HG03442 (cell line): ENCODE results near the gene PLPP1.
A peak's percentile ranks its signal among the peaks of the same experiment; 100 is the strongest.
"Not testable (repeated sequence)": the region's sequence is repeated elsewhere in the genome, so short reads cannot be mapped to it uniquely, and the experiment has no call there.

Source experiments
- ATAC-seq: cut with Tn5 transposase; IDR thresholded peaks from one replicate; pipeline ENCODE4 v1.9.1; 2021; ENCODE audit warnings: mild to moderate bottlenecking, moderate library complexity; ENCODE audit not compliant: unreplicated experiment

PLPP1 gene

DNA sequence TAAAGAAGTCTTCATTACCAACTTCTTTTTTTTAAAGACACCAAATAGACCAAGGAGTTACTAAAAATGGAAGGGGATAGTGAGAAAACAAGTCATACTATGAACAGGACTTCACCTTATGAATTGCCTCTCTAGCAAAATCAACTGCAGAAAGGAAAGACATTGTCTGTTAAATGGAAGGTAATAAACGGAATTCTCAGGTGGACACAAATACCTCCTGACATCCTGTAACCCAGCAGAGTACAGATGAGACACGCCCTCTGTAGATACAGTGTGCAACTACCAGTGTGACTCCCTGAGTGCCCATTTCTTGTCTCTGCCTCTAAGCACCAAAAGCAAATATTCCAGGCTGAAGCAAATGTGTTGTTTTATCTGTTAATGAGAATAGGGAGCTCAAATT lies 12.2 kb upstream of the PLPP1 start:
- no peak for ATAC-seq

DNA sequence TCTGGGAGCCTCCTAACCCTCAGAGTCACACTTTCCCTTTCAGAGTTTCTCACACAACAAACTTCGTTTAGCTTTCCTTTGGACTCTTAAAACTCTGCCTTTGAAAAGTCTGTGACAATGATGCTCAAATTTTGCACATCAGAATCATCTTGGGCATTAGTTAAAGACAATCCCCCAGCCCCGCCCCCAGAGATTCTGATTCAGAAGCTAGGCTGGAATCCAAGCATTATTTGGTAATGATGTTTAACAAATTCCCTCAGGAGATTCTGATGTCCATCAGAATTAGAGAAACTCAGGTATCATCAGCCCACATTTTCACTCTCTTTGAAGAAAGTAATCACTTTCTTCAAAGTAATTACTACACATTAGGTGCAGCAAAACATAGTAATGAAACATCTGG lies 9.6 kb upstream of the PLPP1 start:
- ATAC-seq, result no peak

DNA sequence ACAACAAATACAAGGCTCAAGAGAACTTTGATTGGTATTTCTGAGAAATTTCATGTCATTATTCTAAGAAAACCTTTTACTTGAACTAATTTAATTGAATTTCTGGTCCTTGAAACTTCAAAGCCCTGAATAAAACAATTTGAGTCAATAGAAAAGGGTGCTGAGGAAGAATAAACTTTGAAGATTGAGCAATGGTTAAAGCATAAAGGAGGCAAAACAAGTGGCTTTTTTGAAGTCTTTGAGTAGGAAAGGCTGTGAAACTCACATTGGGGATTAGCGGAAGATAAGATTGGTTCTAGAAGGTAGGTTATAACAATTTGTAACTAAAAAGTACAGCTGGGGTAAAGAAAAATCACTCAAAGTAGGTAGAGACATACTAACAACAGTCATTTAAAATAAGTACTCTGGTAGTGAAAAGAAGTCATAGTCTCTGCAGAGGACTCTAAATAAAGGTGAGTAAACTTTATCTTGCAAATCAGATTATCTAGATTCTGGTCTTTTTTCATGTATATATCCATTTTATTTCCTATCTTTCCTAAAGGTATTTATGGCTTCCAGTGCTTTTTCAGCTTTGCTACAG lies 6.4 kb upstream of the PLPP1 start:
- no peak for ATAC-seq

DNA sequence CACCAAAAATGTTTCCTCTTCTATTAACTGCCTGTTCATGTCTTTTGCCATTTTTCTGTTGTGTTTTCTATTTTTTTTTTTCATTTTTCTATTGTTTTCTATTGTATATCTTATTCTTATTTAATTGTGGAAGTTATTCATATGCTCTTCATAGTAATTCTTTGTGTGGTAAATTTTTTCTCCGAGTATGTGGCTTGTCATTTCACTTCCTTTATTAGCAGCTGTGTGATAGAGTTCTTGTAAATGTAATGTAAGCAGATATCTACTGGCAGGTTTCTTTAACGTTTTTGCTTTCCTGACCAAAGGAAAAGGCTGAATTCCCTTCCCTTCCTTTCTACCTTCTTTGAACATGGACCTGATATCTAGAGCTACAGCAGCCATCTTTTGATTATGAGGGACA lies 5.8 kb upstream of the PLPP1 start:
- peak; percentile 32 for ATAC-seq

DNA sequence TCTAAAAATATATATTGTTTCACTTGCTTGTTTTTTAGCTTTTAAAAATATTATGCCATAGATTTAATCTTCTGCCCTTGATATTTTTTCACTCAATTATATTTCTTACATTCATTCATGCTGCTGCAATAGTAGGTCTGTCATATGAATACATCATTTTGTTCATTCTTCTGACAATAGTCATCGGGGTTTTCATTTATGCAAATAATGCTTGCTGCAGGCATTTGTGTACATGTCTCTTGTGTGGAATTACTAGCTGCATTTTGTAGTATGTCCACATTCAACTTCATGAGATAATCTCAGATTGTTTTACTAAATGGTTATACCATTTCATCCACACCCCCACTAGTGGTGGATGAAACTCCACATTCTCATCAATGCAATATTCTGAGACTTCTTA lies 5.3 kb upstream of the PLPP1 start:
- peak; percentile 48 for ATAC-seq

DNA sequence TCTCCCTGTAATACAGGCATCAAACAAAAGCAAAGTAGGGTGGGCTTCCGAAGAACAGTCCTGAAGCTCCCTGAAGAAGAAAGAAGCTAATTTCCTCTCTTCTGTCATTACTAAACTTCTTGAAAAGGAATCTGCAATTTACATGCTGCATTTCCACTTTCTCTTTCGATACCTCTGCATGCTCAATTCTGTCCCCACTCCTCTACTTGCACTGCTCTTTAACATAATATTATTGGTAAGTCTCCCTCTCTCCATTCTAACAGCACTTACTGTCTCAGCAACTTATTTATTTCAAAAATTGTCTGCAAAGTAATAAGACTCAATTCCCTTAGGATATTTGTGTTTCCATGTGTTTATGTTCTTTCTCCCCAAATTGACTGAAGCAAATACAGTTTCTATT lies 3.9 kb upstream of the PLPP1 start:
- no peak for ATAC-seq

DNA sequence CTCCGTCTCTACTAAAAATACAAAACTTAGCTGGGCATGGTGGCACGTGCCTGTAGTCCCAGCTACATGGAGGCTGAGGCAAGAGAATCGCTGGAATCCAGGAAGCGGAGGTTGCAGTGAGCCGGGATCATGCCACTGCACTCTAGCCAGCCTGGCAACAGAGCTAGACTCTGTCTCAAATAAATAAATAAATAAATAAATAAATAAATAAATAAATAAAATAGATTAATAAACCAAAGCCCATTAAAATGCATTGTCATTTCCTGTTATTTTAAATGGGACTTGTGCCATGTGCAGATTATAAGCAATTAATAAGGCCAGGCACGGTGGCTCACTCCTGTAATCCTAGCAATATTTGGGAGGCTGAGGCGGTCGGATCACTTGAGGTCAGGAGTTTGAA lies 2.6 kb upstream of the PLPP1 start:
- not testable (repeated sequence) for ATAC-seq

DNA sequence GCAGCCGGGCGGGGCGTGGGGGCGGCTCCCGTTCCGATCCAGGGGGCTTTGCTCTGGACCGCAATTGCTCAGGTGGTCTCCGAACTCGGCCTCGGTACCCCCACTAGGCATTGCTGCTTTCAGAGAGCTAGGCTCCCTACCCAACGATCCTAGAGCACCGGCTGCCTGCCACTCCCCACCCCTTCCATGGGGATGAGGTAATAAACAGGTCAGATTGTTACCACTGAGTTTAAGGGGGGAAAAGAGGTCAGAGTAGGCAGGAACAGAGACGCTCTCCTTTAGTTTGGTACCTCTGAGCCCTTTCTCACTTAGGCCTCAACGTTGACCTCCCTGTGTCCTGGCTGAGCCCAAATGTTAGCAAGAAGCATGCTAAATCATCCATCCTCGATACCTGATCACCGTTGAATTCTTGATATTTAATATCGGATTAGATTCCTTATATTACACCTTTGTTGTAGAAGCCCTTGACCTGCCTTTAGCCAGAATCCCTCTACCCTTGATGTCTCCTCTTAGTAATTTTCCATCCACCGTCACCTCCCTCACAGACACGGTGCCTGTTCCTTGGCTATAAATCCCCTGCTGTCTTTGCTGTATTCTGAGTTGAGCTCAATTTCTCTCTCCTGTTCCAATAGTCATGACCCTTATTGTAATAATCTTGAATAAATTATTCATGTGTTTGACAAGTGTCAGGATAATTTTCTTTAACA lies 588 bp upstream of the PLPP1 start:
- ATAC-seq, result peak; percentile 9

DNA sequence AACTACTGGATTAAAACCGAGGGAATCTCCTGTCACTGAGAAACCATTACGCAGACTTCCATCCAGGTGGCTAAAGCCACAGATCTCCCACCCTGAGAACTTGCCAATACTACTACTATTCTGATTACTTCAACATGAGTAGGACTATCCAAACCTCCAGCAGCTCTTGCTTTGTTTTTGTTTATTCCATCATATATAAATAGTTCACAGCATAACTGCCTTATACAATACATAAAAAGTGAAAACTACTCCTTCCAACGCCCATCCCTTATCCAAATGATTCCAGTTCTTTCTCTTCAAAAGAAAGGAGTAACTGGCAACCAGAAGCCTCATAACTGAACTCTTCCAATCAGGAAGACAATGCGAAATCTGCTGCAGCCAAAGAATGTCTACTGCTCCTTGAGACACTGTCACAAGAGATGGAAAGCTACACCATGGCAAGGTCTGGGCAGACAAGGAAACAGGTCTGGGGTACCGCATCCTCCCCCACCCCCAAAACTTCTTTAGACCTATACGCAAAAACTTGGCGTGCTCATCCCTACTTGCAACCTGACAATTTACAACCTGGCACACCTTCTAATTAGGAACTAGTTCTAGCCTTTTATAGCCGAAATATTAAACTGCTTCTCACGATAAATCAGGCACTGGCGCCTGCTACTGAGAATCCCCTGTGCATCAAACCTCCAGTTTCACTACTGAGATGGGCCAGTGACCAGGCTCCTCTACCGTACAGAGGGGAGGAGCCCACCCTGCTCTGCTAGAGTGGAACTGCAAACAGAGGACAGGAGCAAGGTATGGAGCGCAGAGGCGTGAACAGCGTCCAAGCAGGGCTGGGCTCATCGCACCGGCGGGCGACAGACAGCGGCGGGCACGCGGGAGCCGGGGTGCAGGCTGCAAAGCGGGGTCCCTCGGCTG lies 986 bp downstream of the PLPP1 start:
- ATAC-seq, result peak; percentile 32

DNA sequence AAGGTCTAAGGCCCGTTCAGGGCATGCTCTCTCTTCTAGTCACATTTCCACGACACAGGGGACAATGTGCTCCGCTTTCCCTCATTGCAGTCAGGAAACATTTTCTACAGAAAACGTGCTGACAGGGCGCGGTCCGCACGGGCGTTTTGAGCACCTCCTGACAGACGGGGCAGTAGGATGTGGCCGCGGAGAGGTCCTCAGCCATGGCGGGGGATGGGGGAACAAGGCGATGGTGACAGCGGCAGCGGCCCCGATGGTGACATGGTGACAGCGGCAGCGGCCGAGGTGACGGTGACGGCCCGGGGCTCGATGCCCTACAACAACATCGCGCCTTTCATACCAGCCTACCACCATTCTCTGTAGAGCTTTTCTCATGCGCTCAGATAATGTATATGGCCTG lies 4.1 kb downstream of the PLPP1 start:
- ATAC-seq, result no peak

DNA sequence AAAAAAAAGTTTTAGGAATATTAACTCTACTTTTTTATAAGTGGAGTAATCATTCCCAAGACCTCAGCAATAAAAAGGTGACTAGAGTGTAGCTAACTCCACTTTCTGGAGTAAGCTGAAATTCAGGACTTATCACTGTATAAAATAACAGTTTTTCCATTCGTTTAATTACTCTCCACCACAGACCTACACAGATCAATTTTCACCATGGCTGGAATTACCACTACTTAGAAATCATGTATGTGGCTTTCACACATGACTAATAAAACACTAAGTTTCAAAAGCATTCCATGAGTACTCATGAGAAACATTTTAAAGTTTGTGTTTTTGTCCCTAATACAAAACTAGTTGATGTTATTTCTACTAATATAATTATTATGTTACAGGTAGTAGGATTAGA lies 9.9 kb downstream of the PLPP1 start:
- no peak for ATAC-seq

DNA sequence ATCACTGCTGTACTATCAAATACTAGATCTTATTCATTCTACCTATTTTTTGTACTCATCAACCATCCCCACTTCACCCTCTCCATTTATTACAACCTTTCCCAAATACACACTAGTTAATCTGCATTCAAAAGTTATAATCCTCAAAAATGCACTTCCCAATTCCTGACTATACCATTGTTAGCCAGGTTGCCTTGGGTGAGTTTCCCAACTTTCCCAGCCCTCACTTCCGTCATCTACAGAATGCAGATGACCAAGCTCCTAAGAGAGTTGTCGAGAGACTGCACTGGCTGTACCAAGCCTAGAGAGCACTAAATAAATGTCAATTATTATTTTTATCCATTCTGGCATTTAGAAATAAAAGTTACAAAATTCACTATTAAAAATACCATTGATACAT lies 11.5 kb downstream of the PLPP1 start:
- no peak for ATAC-seq

DNA sequence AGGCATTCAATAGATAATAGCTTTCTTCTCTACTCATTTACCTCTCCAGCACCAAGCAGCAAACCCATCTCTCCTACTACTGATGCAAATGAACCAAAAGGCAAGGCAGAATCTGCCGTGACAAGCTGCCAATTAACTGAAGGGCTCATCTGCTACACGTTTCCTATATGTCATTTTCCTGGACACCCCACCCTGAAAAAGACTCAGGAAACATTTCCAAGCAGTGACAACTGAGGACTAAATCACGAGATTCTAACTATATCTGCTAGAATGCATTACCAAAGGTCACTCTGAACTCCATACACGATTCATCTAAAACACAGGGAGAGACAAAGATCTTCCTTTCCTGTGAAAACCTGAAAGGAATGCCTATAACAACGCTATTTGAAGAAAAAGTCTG lies 12.9 kb downstream of the PLPP1 start:
- no peak for ATAC-seq

DNA sequence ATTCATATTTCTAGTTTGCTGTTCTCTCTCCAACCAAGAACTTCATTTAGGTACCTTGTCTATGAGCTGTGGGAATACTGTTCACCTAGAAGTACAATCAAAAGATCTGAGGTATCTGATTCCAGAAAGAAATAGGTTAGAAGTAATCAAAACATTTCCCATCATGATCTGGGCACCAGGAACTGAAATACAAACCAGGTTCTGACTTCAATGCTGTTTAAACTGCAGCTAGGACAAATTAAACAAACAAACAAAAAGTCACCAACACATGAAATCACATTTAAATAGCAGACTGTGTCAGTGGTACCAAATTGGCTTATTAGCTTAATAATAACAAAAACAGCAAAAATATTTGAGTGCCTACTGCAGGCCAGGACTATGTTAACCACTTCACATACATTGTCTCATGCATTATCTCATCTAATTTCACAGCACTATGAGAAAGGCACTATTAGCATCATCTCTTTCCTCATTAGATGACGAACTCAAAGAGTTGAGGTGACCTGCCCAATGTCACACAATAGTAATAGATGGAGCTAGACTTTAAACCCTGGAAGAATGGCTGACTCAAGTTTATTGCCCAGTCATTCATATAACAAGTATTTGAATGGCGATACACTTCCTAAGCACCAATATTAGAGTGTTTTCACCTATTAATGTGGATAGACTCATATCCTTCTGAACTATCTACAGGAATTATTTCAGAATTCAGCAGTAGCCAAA lies 14.5 kb downstream of the PLPP1 start:
- ATAC-seq, result no peak

DNA sequence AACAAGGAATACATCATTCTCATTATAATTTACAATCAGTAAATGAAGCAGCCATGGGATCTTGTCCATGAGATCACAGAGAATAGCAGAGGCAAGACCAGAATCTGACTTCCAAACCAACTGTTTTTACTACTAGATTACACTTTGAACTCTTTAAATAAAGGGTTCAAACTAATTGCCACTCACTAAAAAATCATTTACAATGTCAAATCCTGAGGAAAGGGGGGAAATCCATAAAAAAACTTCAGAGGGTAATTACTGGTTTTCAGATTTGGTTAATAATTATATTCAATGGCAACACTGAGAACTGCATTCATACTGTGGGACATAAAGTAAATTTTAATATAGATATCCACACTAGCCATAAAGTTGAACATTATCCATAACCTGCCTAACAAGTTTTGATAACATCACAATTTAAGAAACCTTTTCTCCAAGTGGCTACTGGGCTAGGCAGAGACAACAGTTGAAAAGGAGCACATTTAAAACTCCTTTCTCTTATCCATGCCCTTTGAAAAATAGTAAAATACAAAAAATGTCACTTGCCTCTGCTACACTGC lies 15.9 kb downstream of the PLPP1 start:
- no peak for ATAC-seq

DNA sequence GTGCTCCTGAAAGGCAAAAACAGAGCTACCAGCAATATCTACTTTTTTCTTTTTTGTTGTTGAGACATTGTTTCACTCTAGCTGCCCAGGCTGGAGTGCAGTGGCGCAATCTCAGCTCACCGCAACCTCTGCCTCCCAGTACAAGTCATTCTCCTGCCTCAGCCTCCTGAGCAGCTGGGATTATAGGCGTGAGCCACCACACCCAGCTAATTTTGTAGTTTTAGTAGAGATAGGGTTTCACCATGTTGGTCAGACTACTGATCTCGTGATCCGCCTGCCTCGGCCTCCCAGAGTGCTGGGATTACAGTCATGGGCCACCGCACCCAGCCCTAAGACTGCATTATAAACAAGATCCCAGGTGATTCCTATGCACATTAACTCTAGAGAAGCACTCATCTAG lies 17.0 kb downstream of the PLPP1 start:
- no peak for ATAC-seq

DNA sequence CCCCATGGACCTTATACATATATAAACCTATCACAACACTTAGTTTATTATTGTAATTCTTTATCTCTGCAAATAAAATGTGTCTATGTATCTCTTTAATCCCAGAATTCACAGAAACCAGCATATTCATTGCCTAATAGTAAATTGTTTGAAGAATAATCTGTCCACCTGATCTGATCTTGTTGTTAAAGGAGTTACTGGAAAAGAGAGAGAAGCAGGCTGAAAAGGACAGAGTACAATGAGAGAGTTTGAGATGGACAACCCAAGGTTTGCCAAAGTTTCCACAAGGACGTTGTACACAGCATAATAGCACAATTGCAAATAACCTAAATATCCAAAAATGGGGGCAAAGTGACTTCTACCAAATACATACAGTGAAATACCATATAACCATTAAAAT lies 23.8 kb downstream of the PLPP1 start:
- no peak for ATAC-seq

DNA sequence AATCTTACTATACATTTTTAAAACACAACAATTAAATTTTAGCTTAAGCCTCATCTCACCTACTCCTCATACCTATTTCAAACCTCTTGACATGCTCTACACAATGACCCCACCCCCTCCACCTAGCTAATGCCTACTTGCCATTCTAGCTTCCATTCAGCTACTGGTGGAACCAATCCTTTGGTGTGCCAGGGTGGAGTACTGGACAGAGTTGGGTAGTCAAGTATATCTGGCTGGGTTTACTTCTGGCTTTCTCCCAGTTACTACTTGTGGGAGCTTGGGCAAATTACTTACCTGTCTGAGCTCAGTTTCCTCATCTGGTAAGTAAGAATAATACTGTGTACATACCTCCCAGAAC lies 24.3 kb downstream of the PLPP1 start:
- no peak for ATAC-seq

DNA sequence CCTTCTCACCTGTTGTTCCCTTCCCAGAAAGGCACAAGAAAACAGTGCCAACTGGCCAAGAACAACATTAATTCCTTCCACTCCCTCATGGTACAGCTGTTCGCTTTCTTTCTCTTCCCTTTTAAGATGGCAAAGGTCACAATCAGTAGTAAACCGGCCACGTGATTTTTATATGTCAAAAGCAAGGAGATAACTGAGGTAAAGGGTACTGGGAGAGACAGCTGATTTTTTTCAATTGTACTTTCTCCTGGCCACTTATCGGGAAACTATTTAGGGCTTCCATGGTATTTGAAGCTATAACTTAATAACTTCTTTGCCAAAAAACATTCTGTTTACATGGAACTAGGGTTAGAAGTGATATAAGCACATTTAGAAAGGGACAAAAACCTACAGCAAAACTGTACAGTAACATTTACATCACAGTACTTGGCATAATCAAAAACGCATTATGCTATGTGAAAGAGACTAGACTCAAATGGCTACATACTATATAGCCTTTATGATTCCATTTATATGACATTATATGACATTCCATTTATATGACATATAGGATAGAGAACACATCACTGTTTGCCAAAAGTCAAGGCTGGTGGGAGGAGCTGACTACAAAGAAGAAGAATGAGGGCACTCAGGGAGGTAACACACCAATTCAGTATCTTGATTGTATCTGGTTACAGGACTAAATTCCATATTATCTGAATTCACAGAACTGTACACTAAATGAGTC lies 24.8 kb downstream of the PLPP1 start:
- ATAC-seq, result no peak

DNA sequence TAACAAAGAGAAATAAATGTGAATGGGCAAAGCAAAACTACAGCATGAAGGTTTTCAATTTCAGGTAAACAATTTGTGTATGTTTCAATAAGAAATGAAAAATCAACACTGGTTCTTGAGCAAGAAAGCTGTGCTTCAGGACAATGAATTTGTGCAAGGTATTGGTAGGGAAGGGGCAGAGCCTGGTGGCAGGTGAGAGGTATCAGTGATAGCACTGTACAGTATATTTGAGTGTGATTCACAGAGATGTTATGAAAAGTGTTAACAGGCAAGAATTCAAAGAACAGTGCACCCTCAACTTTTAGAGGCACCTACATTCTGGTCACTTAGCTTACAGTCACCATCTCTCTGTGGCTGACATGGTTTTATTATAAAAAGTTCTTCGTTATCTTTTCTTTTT lies 25.7 kb downstream of the PLPP1 start:
- no peak for ATAC-seq
